CD4-positive, alpha-beta T cell treated with Interleukin-21 for 1 hour (primary cell): ENCODE results near the gene L1CAM.
"Not testable (repeated sequence)": the region's sequence is repeated elsewhere in the genome, so short reads cannot be mapped to it uniquely, and the experiment has no call there.

Source experiments
- DNase-seq: peaks from one replicate; pipeline ENCODE4 v3.0.0-alpha.2; 2020

Gene L1CAM

GRCh38 chrX:153827903-153828302, 58.1 kb downstream of the L1CAM start:
- DNase-seq = no peak

- no peak for DNase-seq
Observed at GRCh38 chrX:153827016-153827415, 59.0 kb downstream of the L1CAM start.

- DNase-seq = no peak
Observed at GRCh38 chrX:153825042-153825441, 60.9 kb downstream of the L1CAM start.

GRCh38 chrX:153824348-153824747, 61.6 kb downstream of the L1CAM start:
- DNase-seq = no peak

GRCh38 chrX:153821066-153821465, 64.9 kb downstream of the L1CAM start:
- no peak for DNase-seq

- DNase-seq = no peak
Observed at GRCh38 chrX:153820601-153821000, 65.4 kb downstream of the L1CAM start.

GRCh38 chrX:153819384-153820040, 66.5 kb downstream of the L1CAM start:
- DNase-seq = no peak

- DNase-seq = peak; percentile 57
Observed at GRCh38 chrX:153818571-153819383, 67.2 kb downstream of the L1CAM start.

- DNase-seq = not testable (repeated sequence)
Observed at GRCh38 chrX:153818064-153818463, 67.9 kb downstream of the L1CAM start.

- peak; percentile 48 for DNase-seq
Observed at GRCh38 chrX:153816831-153817690, 68.9 kb downstream of the L1CAM start.

- no peak for DNase-seq
Observed at GRCh38 chrX:153814591-153815315, 71.2 kb downstream of the L1CAM start.

- DNase-seq = no peak
Observed at GRCh38 chrX:153813161-153813560, 72.8 kb downstream of the L1CAM start.

GRCh38 chrX:153812220-153812619, 73.8 kb downstream of the L1CAM start:
- no peak for DNase-seq
